ENCODE measurements around the gene MACC1. TPM values are rescaled to one million over a fixed set of nuclear protein-coding genes. Genes with fewer than 3 reads are reported as not detected.
A peak's percentile ranks its signal among the peaks of the same experiment; 100 is the strongest.

The MACC1 gene
- total and polyA plus RNA-seq, 2 experiments from 2014 or later, result 3.4 to 13.4 TPM

DNA sequence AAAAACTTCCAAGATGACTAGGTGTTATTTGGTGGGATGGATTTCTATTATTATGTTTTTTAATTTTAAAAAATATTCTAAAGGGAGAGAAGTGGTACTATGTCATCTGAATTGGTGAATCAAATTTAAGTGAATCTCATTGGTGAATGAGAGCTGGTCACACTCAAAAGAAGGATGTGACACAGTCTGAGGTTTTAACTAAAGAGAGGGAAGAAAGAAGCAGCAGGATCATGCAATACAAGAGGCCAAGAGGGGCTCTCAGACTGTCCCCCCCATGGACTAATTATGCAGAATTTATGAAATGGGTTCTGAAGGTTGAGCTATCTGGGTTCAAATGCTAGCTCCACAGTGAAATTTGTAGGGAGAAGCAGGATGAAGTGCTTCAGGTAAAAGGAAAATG lies 16.2 kb downstream of the MACC1 start:
- ATAC-seq (peak; percentile 29), DNase-seq (ENCODE audit: low spot score) (no peak)
- Histone ChIP-seq H3K27ac (ENCODE audit: low read depth) (no peak overlapping the region), H2AFZ (no peak overlapping the region), H3F3A (replicated peaks; ENCODE audit: low read depth) (no peaks in the 10 kb centered on the region), H3K4me3 (no peak overlapping the region), H3K36me3 (ENCODE audit: insufficient read depth) (no peaks in the 10 kb centered on the region), H3K4me2 (peak overlapping the region; percentile 67), H3K79me2 (replicated peaks; ENCODE audit: insufficient read depth) (no peaks in the 10 kb centered on the region), H3K27me3 (ENCODE audit: insufficient read depth) (no peaks in the 10 kb centered on the region), H4K20me1 (replicated peaks; ENCODE audit: insufficient read depth) (no peaks in the 10 kb centered on the region), H3K4me1 (ENCODE audit: insufficient read depth) (peaks cover 13% of the 10 kb centered on the region), H3K9me2 (ENCODE audit: insufficient read depth) (no peaks in the 10 kb centered on the region)
- Mint-ChIP-seq H3K9me3 (no peaks in the 10 kb centered on the region), H3K4me3 (no peak overlapping the region), H3K27me3 (ENCODE audit: insufficient read depth, low read depth, poor library complexity) (no peaks in the 10 kb centered on the region), H3K27ac (peak overlapping the region; percentile 20; the same call in 1 of the 2 replicates), H3K4me1 (peaks cover 20% of the 10 kb centered on the region), H3K36me3 (ENCODE audit: low read depth) (no peaks in the 10 kb centered on the region)
- TF ChIP-seq JUNB (IDR thresholded peaks at IDR 0.05; ENCODE audit: unreplicated experiment) (no peak), POLR2AphosphoS5 (IDR thresholded peaks at IDR 0.05; ENCODE audit: low read depth) (no peak), CREB1 (CRISPR knock-in tag; IDR thresholded peaks at IDR 0.05; ENCODE audit: low read depth) (no peak), ZNF331 (CRISPR knock-in tag; IDR thresholded peaks at IDR 0.05; ENCODE audit: low read depth) (no peak), EZH2 (IDR thresholded peaks at IDR 0.05; ENCODE audit: low read depth, unreplicated experiment) (no peak), EZH2phosphoT487 (IDR thresholded peaks at IDR 0.05; ENCODE audit: unreplicated experiment) (no peak)
- TF ChIP-seq, protein P1, sequence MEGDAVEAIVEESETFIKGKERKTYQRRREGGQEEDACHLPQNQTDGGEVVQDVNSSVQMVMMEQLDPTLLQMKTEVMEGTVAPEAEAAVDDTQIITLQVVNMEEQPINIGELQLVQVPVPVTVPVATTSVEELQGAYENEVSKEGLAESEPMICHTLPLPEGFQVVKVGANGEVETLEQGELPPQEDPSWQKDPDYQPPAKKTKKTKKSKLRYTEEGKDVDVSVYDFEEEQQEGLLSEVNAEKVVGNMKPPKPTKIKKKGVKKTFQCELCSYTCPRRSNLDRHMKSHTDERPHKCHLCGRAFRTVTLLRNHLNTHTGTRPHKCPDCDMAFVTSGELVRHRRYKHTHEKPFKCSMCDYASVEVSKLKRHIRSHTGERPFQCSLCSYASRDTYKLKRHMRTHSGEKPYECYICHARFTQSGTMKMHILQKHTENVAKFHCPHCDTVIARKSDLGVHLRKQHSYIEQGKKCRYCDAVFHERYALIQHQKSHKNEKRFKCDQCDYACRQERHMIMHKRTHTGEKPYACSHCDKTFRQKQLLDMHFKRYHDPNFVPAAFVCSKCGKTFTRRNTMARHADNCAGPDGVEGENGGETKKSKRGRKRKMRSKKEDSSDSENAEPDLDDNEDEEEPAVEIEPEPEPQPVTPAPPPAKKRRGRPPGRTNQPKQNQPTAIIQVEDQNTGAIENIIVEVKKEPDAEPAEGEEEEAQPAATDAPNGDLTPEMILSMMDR (conservative IDR thresholded peaks at IDR 0.05; ENCODE audit: low read depth in 2 of 2), result no peak
- TF ChIP-seq, protein P2, sequence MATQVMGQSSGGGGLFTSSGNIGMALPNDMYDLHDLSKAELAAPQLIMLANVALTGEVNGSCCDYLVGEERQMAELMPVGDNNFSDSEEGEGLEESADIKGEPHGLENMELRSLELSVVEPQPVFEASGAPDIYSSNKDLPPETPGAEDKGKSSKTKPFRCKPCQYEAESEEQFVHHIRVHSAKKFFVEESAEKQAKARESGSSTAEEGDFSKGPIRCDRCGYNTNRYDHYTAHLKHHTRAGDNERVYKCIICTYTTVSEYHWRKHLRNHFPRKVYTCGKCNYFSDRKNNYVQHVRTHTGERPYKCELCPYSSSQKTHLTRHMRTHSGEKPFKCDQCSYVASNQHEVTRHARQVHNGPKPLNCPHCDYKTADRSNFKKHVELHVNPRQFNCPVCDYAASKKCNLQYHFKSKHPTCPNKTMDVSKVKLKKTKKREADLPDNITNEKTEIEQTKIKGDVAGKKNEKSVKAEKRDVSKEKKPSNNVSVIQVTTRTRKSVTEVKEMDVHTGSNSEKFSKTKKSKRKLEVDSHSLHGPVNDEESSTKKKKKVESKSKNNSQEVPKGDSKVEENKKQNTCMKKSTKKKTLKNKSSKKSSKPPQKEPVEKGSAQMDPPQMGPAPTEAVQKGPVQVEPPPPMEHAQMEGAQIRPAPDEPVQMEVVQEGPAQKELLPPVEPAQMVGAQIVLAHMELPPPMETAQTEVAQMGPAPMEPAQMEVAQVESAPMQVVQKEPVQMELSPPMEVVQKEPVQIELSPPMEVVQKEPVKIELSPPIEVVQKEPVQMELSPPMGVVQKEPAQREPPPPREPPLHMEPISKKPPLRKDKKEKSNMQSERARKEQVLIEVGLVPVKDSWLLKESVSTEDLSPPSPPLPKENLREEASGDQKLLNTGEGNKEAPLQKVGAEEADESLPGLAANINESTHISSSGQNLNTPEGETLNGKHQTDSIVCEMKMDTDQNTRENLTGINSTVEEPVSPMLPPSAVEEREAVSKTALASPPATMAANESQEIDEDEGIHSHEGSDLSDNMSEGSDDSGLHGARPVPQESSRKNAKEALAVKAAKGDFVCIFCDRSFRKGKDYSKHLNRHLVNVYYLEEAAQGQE (IDR thresholded peaks at IDR 0.05; ENCODE audit: unreplicated experiment), result no peak

DNA sequence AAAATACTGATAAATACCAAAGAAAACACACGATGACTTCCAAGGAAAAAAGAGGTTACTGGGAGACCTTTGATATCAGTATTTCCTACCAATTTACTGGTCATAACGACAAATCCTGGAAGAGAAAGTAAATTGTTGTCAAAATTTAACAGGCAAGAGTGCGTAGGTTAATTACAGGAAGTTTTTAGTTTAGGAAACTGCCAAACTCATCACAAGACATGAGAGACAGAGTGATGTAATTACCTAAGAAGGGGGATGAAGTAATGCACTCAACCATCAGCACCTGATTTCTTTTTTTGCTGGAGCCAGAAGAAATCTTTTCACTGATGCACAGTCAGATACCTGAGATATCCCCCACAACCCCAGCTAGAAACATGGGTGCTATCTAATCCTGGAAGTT lies 16.8 kb downstream of the MACC1 start:
- H3K36me3 ChIP-seq (ENCODE audit: insufficient read depth), result no peaks in the 10 kb centered on the region
- H3K27me3 ChIP-seq (ENCODE audit: insufficient read depth), result no peaks in the 10 kb centered on the region
- Mint-ChIP-seq H3K4me3 (no peak overlapping the region), H3K27ac (no peak overlapping the region), H3K9me3 (no peaks in the 10 kb centered on the region), H3K4me1 (peaks cover 20% of the 10 kb centered on the region), H3K36me3 (ENCODE audit: low read depth) (no peaks in the 10 kb centered on the region), H3K27me3 (ENCODE audit: insufficient read depth, low read depth, poor library complexity) (no peaks in the 10 kb centered on the region)
- no peak overlapping the region for H3K27ac ChIP-seq (ENCODE audit: low read depth)
- no peak overlapping the region for H3K4me2 ChIP-seq
- H4K20me1 ChIP-seq (replicated peaks; ENCODE audit: insufficient read depth), result no peaks in the 10 kb centered on the region
- H3K4me1 ChIP-seq (ENCODE audit: insufficient read depth), result peaks cover 13% of the 10 kb centered on the region
- H3K4me3 ChIP-seq, result no peak overlapping the region
- no peaks in the 10 kb centered on the region for H3F3A ChIP-seq (replicated peaks; ENCODE audit: low read depth)
- H3K79me2 ChIP-seq (replicated peaks; ENCODE audit: insufficient read depth), result no peaks in the 10 kb centered on the region
- ATAC-seq, result no peak
- H3K9me2 ChIP-seq (ENCODE audit: insufficient read depth), result no peaks in the 10 kb centered on the region
- DNase-seq (ENCODE audit: low spot score), result no peak
- no peak overlapping the region for H2AFZ ChIP-seq
- no peak for TF ChIP-seq ZNF331 (CRISPR knock-in tag; IDR thresholded peaks at IDR 0.05; ENCODE audit: low read depth)
- TF ChIP-seq, protein P1 (conservative IDR thresholded peaks at IDR 0.05; ENCODE audit: low read depth in 2 of 2), result no peak
- no peak for TF ChIP-seq POLR2AphosphoS5 (IDR thresholded peaks at IDR 0.05; ENCODE audit: low read depth)
- no peak for TF ChIP-seq EZH2 (IDR thresholded peaks at IDR 0.05; ENCODE audit: low read depth, unreplicated experiment)
- no peak for TF ChIP-seq CREB1 (CRISPR knock-in tag; IDR thresholded peaks at IDR 0.05; ENCODE audit: low read depth)
- TF ChIP-seq ZNF114 (CRISPR knock-in tag; IDR thresholded peaks at IDR 0.05), result no peak

Measured in GM23338 (cell line).